ENCODE data around the gene HMGN2.
"Not testable (repeated sequence)": the region's sequence is repeated elsewhere in the genome, so short reads cannot be mapped to it uniquely, and the experiment has no call there.

Gene HMGN2

DNA sequence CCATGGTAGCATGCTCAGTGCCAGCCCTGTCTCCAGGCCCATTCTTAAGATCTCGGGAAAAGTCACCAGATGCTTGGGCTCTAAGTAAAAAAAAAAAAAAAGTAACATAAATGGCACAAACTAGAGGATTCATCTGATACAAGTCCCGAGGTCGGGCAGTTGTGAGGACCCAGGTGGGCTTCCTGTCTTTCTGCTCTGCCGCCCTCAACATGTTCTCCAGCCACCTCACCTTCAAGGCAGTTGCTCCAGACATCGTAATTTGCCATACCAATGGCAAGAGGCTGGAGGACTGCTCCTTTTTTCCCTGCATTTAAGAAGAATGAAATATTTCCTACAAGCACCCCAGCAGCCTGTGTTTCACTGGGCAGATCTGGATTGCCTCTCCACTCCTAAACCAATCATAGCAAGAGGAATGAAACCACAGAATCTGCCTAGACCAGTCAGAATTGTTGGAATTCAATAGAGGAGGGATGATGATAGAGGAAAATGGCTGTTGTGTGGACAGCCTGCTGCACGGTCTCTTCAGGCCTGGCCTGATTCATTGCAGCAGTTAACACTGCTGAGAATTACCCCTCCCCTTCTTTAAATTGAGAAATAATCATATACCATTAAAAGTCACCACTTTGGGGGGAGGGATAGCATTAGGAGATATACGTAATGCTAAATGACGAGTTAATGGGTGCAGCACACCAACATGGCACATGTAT is 5.4 kb downstream of the HMGN2 start:
- DNase-seq, result peak in 1 of 2 experiments; percentile 17

DNA sequence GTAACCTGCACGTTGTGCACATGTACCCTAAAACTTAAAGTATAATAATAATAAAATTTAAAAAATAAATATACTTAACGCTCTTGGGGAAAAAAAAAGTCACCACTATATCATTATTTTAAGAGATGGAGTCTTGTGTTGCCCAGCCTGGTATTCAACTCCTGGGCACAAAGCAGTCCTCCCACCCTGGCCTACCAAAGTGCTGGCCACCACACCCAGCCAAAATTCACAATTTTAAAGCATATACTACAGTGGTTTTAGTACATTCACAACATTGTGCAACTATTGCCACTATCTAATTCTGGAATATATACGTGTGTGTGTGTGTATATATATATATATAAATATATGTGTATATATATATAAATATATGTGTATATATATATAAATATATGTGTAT is 5.9 kb downstream of the HMGN2 start:
- DNase-seq, result no peak

DNA sequence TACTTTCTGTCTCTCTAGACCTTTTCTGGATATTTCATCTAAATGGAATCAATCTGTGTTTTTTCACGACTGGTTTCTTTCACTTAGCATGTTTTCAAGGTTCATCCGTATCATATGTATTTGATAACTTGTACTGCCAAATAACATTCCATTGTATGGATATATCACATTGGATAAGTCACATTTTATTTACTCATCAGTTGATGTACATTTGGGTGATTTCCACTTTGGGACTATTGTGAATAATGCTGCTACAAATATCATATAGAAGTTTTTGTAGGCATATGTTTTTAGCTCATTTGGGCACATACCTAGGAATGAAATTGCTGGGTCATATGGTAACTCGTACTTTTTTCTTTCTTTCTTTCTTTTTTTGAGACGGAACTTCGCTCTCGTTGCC is 6.7 kb downstream of the HMGN2 start:
- no peak for DNase-seq

DNA sequence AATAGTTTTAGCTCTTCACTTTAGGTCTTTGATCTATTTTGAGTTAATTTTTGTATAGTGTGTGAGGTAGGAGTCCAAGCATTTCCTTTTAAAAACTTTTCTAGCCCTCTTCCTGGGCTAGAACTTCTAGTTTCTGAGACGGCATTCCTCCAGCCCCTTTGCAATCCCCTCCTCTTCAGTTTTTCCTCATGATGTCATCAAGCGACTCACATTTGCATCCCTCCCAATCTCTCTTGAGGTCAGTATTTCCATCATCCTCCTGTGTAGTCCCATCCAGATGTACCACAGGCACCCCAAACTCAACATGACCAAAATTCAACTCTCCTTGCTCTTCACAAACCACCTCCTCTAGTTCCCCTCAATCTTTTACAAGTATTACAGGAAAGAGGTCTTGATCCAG is 10.7 kb downstream of the HMGN2 start:
- DNase-seq, result no peak

DNA sequence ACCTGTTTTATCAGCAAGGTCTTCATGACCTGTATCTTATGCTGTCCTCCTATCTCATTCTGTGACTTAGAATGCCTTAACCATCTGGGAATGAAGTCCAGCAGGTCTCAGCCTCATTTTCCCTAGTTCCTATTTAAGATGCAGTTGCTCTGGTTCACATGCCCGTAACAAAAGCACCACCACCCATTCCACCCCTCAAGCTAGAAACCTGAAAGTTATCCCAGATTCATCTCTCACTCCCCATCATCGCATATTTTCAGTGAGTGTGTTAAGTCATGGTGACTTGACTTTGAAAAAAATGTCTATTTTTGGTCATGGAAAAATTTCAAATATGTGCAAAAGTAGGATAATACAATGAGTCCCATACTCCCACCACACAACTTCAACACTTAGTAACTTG is 11.7 kb downstream of the HMGN2 start:
- DNase-seq, result no peak

DNA sequence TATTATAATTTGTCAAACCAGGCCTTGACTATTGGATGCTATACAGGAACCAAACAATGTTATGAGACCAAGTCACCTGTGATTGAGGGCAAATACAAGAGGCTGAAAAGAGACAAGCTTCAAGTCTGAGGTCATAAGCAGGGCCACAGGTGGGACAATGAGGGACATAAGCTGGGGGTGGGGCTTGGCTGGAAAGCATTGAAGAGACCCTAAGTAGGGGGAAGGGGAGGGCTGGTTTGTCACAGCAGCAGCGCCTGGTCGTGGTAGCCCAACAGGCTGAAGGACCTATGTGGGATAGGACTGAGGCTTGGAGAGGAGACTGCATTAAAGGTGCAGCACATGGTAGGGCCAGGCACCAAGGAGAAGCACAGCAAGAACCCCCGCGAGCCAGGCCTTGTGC is 17.9 kb downstream of the HMGN2 start:
- no peak for DNase-seq

DNA sequence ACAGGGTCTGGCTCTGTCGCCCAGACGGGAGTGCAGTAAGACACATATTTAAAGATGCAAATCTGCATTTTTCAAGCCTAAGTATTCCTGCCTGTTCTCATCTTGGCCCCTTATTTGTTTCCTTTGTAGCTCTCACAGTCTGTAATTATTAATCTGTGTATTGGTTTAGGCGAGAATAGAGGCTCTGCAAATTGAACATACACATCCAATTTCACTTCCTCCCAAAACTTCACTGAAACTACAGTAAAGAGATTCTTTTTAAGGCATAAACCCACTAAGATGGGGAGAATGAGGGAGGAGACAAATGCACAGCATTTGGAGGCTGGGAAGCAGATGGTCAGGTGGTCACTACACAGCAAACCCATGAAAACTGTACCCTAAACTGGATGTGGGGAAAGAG is 21.0 kb downstream of the HMGN2 start:
- no peak for DNase-seq

DNA sequence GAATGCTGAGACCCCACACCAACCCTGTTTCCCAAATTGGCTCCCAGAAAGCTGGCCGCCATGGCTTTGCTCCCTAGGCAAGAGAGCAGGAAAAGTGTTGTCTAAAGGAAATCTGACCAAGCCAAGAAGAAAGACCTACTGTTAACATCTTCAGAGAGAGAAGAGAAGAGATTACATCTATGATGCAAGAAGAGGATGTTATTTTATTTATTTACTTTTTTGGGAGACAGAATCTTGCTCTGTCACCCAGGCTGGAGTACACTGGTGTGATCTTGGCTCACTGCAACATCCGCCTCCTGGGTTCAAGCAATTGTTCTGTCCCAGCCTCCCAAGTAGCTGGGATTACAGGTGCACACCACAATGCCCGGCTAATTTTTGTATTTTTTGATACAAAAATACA is 21.7 kb downstream of the HMGN2 start:
- no peak for DNase-seq

DNA sequence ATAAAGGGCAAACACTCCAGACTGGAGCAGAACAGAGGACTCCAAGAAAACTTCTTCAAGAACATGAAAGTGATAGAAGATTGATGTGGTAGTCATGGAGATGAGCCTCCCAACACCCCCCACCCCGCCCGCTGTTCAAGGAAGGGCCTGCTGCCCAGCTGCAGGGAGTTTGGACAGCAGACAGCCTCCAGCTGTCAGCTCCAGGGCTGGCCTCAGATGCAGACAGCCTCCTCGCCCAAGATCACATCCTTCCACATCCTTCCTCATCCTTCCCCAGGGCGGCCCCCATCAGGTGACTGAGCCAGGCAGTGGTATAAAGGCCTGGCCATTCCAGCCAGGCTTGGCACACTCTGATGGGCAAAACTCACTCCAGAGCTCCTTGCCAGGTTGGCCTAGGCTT is 24.6 kb downstream of the HMGN2 start:
- DNase-seq, result no peak

DNA sequence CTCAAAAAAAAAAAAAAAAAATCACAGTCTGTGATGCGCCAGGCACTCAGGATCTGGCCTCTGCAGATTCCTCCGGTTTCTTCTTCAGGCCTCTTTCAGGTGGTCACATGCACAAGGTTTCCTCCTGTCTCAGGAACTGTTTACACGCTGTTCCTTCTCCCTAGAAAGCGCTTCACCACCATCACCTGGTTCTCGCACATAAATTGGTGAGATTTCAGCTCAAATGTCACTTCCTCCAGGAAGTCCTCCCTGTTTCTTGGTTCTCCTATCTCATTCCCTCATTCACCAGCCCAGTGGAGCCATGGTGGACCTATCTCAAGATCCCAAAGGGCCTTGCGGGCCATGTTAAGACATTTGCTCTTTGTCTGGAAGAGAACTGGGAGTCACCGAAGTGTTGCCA is 26.7 kb downstream of the HMGN2 start:
- no peak for DNase-seq

DNA sequence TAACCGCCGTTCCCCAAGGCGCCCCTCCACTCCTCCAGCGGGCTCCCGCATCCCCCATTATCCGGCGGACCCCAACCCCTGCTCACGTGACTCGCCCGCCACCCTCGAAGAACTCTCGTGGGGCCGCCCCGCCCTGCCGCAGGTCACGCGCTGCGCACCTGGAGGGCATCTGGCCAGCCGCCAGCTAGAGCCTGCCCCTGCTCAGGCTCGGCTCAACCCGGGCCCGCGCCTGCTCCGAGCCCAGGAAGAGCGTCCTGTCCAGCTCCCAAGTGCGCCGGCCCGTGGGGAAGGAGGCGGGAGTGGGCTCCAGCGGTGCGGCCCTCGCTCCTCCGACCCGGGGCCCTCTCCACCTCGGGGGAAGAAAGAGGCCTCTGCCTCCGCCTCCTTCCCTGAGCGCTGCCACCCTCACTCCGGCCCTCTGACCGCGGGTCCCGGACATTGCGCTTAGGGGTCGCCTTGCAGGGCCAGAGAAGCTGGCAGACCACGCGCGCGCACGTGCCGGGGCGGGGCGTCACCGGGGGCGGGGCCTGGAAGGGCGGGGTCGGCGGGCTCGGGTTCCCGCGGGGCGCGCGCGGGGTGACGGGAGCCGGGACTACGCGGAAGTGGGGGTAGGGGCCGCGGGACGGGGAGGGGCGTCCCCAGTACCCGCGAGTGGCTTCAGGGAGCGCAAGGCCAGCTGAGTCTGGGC is 28.4 kb downstream of the HMGN2 start:
- peak; percentile 36 to 70 for DNase-seq

DNA sequence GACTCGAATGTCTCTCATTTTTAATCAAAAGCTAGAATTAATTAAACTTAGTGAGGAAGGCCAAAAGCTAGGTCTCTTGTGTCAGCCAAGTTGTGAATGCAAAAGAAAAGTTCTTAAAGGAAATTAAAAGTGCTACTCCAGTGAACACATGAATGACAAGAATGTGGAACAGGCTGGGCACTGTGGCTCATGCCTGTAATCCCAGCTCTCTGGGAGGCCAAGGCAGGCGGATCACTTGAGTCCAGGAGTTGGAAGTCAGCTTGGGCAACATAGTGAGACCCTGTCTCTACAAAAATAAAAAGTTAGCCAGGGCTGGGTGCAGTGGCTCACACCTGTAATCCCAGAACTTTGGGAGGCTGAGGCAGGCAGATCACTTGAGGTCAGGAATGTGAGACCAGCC is 38.5 kb downstream of the HMGN2 start:
- not testable (repeated sequence) for DNase-seq

DNA sequence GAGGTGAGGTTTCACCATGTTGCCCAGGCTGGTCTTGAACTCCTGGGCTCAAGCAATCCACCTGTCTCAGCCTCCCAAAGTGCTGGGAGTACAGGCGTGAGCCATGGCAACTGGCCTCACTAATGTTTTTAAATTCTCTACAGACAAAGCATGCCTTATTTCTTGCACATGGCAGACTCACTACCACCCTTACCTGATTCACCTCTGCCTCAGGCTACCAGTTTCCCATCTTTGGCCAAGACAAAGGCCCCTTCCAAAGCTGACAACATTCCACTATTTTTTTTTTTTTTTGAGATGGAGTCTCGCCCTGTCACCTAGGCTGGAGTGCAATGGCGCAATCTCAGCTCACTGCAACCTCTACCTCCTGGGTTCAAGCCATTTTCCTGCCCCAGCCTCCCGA is 43.6 kb downstream of the HMGN2 start:
- DNase-seq, result not testable (repeated sequence)

DNA sequence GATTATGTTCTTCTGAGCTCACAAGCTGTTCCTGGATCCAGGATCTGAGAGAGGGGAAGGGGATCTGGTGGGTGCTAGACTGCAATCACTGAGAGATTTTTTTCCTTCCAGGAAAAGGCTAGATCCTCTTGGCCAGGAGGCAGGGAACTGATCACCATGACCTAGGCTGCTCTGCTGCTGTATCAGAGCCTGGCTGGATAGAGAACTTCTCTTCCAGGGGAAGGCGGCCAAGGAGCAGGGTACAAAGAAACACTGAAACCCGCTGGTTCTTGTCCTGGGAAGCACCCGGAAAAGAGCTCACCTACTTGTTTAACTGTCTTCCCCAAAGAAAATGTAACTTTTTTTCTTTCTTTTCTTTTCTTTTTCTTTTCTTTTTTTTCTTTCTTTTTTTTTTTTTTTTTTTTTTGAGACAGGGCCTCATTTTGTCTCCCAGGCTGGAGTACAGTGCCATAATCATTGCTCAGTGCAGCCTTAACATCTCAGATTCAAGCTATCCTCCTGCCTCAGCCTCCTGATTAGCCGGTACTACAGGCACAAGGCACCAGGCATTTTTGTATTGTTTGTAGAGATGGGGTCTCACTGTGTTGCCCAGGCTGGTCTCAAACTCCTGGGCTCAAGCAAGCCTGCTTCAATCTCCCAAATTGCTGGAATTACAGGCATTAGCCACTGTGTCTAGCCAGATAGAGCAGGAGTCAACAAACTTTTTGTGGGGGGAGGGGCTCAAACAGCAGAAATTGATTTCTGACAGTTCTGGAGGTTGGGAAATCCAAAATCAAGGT is 44.9 kb downstream of the HMGN2 start:
- no peak for DNase-seq

DNA sequence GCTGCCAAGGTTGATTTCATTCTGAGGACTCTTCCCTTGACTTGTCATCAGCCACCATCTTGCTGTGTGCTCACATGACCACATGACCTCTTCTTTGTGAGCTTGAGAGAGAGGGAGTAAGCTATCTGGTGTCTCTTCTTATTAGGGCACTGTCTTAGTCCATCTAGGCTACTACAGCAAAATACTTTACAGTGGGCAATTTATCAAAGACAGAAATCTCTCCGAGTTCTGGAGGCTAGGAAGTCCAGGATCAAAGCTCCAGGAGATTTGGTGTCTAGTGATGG is 45.5 kb downstream of the HMGN2 start:
- no peak for DNase-seq

DNA sequence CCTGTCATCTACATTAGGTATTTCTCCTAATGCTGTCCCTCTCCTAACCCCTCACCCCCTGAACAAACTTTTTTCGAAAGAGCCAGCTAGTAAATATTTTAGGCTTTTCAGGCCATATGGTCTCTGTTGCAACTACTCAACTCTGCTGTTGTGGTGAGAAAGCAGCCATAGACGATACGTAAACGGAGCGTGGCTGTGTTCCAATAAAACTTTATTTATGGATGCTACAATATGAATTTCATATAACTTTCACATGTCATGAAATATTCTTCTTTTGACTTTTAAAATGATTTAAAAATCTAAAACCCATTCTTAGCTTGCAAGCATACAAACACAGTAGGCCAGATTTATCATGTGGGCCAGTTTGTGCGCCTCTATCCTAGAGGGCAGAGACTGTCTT is 46.1 kb downstream of the HMGN2 start:
- no peak for DNase-seq

DNA sequence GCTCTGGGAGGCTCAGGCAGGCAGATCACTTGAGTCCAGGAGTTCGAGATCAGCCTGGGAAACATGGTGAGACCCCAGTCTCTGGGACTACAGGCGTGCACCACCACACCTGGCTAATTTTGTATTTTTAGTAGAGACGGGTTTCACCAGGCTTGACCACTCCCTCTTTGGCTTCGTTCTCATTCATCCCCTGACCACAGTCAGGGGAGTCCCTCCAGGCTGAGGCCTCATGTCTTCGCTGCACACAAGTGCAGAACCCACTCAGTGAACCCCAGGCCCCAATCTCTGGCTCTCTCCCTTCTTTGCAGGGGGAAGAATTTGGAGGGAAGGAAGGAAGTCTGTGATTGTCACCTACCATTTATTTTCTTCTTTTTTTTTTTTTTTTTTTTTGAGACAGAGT is 48.1 kb downstream of the HMGN2 start:
- no peak for DNase-seq

DNA sequence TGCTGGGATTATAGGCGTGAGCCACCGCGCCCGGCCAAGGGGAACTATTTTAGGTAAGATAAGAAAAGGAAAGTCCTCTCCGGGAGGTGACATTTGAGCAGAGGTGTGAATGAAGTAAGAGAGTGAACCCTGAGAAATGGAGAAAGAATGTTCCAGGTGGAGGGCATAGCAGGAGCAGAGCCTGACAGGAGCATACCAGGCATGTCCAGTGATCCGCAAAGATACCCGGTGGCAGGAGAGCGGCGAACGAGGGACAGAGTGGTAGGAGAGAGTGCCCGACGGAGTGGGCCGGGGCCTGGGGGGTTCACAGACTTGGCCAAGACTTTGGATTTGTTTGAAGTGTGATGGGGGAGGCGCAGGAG is 49.4 kb downstream of the HMGN2 start:
- DNase-seq, result no peak

DNA sequence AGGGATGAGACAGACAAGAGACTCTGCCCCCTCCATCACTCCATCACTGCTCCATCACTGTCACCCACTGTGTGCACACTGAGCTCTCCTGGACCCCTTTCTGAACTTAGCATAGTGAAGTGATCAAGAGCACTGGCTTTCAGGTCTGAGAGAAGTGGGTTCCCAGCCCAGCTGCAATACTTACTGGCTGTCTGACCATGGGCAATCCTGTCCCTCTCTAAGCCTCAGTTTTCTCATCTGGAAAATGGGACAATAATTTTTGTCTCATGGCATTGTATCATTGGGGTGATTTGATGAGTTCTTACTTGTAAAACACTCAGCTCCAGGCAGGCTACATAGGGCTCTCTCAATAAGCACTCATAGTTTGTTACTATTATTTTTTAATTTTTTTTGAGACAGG is 49.8 kb downstream of the HMGN2 start:
- no peak for DNase-seq

DNA sequence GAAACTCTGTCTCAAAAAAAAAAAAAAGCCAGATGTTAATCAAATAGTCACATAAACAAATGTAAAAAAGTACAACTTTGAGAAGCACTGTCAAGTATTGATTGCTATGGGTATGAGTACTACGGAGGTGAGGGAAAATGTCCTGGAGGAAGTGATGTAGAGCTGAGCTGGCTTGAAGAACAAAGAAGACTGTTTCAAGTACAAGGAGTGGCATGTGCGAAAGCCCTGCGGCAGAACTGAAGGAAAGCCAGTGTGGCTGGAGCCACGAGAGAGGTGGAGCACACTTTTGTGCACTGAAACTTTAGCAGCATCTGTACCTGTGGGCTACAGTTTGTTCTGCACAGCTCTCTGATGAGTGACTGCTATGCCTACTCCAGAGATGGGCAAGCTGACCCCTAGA is 51.9 kb downstream of the HMGN2 start:
- peak in 1 of 2 experiments; percentile 8 for DNase-seq
